ENCODE measurements around the gene GAS7. TPM values are rescaled to one million over a fixed set of nuclear protein-coding genes. Genes with fewer than 3 reads are reported as not detected.

The GAS7 gene
- total RNA-seq, 2 experiments from 2014 or later: 0.60 to 1.3 TPM

DNA sequence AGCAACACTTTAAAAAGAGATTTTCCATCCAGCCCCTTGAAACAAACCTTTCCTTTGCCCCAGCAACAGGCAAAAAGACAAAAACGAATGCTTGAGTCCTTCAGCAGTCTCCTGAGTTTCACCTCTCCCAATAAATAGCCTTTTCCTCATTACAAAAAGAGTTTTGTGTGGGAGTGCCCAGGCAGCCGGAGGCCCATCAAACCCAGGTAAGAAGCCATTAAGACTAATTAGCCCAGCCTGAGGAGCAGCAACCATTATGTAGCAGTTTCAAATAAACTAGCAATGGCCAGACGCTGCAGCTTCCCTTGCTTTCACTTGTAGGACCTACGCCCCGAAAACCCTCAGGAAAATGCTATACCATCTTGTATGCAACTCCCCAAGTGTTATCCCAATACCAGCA is 15.6 kb downstream of the GAS7 start:
- ChIA-PET CTCF (no interaction called here), POLR2A (no interaction called here)
- no peak for DNase-seq
- Mint-ChIP-seq H3K36me3 (ENCODE audit: low read depth) (no peaks in the 10 kb centered on the region), H3K27ac (no peak overlapping the region), H3K27me3 (peaks cover 3% of the 10 kb centered on the region), H3K4me3 (no peak overlapping the region), H3K4me1 (peaks cover 3% of the 10 kb centered on the region), H3K9me3 (ENCODE audit: low read depth) (no peaks in the 10 kb centered on the region)
- ATAC-seq: no peak
- intact Hi-C loops (cut with DNase I, micrococcal nuclease): no loop called here

DNA sequence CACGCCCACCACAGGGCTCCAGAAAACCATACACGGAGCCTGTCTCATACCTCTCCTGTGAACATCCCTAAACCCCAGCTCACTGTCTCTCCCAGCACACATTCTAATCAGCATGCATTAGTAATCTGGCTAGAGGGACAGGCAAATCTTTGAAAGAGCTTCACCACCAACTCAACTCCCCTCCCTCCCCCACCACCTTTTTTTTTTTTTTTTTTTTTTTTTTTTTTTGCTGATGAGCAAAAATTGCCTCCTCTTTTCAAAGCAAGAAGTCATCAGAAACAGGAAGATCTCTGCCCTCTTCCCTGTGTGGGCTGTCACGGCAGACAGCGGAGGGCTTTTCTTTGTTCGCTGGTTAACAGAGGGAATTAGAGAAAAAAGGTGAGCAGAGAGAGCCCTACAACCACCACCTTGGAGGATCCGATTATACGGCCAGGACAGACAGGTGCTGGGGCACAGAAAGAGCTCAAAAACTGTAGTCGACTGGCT is 19.9 kb downstream of the GAS7 start:
- POLR2A ChIA-PET: no interaction called here
- Mint-ChIP-seq H3K27ac (no peak overlapping the region), H3K9me3 (ENCODE audit: low read depth) (no peaks in the 10 kb centered on the region), H3K4me3 (no peak overlapping the region), H3K36me3 (ENCODE audit: low read depth) (no peaks in the 10 kb centered on the region), H3K27me3 (peaks cover 3% of the 10 kb centered on the region), H3K4me1 (peaks cover 3% of the 10 kb centered on the region)
- intact Hi-C loops (cut with DNase I, micrococcal nuclease): no loop called here
- DNase-seq: no peak
- no peak for ATAC-seq
- CTCF ChIA-PET: interaction anchor here (0.6 kb wide), 1 partner anchor 9 kb away, joined by 3 read pairs; no protein-coding TSS in a partner anchor

DNA sequence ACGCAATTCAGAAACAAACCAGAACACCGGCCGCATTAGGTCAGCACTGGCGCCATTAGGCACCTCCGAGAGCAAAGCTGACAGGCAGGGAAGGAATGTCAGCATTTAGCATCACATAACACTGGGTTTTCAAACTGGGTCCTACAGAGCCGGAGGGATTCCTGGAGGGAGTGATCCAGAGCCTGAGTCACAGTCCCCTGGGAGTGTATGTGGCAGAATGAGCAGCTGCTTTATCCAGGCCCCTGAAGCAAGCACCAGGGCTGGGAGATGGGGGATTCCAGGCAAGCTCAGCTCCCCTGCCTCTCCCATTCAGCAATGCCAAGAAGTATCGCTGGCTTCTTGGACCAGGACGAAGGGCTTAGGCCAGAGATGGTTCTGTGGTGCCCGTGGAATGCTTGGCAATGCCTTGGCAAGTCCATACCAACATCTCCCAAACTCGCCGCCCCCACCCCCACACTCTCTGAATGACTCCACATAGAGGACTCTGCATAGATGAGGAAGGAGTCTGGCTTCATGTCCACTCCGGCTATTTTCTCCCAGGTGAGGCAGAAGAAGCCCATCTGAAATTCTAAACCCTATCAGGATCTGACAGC is 20.4 kb downstream of the GAS7 start:
- intact Hi-C loops (cut with DNase I, micrococcal nuclease): no loop called here
- H3K27me3 Mint-ChIP-seq: peaks cover 3% of the 10 kb centered on the region
- no peak overlapping the region for H3K27ac Mint-ChIP-seq
- ATAC-seq (no peak), DNase-seq (no peak)
- no peaks in the 10 kb centered on the region for H3K9me3 Mint-ChIP-seq (ENCODE audit: low read depth)
- peaks cover 3% of the 10 kb centered on the region for H3K4me1 Mint-ChIP-seq
- ChIA-PET POLR2A (no interaction called here), CTCF (no interaction called here)
- no peaks in the 10 kb centered on the region for H3K36me3 Mint-ChIP-seq (ENCODE audit: low read depth)
- H3K4me3 Mint-ChIP-seq: no peak overlapping the region

DNA sequence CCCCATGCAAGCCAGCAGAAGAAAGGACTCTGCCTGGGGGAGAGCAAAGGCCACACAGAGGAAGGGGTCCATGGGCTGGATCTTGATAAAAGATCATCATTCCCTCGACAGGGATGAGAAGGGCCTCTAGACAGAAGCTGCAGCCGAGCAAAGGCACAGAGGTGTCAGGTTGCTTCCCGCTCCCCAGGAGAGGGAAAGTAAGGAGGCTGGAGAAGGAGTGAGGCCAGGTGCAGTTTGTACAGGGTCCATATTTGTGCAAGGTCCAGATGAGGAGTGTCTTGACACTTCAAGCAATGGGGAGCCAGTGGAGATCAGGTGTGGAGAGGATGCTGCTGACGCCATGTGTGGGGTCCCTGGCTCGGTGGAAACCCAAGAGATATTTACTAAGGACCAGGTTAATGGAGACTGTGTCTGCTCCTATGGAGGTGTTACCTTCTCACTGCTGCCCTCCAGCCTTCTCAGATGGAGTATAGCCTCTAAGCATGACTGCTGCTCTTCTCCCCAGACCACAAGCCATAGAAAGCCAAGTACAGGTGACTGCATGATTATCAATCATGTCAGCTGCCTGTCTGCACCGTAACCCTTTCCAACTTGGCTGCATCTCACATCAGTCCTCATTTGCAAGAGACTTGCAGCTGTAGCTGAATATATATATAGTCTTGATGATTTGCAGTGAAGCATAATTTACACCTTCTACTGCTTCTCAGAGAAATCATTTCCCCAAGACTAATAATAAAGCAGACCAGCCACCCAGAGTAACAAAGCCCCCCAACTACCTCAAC is 21.1 kb downstream of the GAS7 start:
- H3K27ac Mint-ChIP-seq: no peak overlapping the region
- ATAC-seq (no peak), DNase-seq (no peak)
- H3K27me3 Mint-ChIP-seq: peaks cover 3% of the 10 kb centered on the region
- no peak overlapping the region for H3K4me3 Mint-ChIP-seq
- CTCF ChIA-PET: no interaction called here
- no peaks in the 10 kb centered on the region for H3K36me3 Mint-ChIP-seq (ENCODE audit: low read depth)
- POLR2A ChIA-PET: no interaction called here
- no peaks in the 10 kb centered on the region for H3K9me3 Mint-ChIP-seq (ENCODE audit: low read depth)
- intact Hi-C loops (cut with DNase I, micrococcal nuclease): no loop called here
- peaks cover 4% of the 10 kb centered on the region for H3K4me1 Mint-ChIP-seq

DNA sequence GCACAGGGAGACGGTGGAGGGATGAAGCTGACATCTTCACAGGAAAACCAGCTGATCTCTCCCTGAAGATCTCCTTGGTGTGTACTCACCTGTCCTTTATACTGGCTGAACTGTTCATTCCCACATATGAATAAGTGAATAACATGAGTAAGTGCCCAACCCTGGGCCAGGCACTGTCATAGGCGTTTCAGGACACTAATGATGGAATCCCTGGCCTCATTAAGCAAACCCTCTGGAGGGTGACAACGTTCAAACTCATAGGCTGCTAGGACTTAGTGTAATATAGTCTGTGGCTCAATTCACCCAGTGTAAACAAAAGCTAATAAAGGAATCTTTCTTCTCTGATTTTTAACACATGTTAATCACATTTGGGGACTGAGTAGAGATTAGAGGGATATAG is 24.5 kb downstream of the GAS7 start:
- H3K36me3 Mint-ChIP-seq (ENCODE audit: low read depth): no peaks in the 10 kb centered on the region
- DNase-seq: no peak
- H3K9me3 Mint-ChIP-seq (ENCODE audit: low read depth): no peaks in the 10 kb centered on the region
- ChIA-PET CTCF (interaction anchor here (1.3 kb wide), 1 partner anchor 24 kb away, joined by 3 read pairs; the partner anchor contains the start of gene GAS7), POLR2A (no interaction called here)
- no peak for ATAC-seq
- no peak overlapping the region for H3K4me3 Mint-ChIP-seq
- peaks cover 18% of the 10 kb centered on the region for H3K4me1 Mint-ChIP-seq
- peaks cover 10% of the 10 kb centered on the region for H3K27me3 Mint-ChIP-seq
- H3K27ac Mint-ChIP-seq: no peak overlapping the region
- intact Hi-C loops (cut with DNase I, micrococcal nuclease): no loop called here

DNA sequence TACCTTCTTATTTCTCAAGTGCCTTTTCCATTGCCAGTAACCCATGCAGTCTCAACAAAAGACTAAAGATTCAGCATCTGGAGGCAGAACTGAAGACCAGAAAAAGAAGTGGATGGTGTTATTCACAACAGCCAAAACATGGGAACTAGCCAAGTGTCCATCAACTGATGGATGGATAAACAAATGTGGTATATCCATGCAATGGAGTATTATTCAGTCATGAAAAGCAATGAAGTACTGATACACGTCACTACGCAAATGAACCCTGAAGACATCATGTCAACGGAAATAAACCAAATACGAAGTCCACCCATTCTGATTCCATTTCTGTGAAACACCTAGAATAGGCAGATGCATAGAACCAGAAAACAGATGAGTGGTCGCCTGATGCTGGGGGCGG is 25.6 kb downstream of the GAS7 start:
- H3K9me3 Mint-ChIP-seq (ENCODE audit: low read depth): no peaks in the 10 kb centered on the region
- ATAC-seq: no peak
- POLR2A ChIA-PET: no interaction called here
- H3K27ac Mint-ChIP-seq: no peak overlapping the region
- no peak for DNase-seq
- CTCF ChIA-PET: no interaction called here
- H3K27me3 Mint-ChIP-seq: peaks cover 12% of the 10 kb centered on the region
- intact Hi-C loops (cut with DNase I, micrococcal nuclease): no loop called here
- no peaks in the 10 kb centered on the region for H3K36me3 Mint-ChIP-seq (ENCODE audit: low read depth)
- H3K4me1 Mint-ChIP-seq: peaks cover 15% of the 10 kb centered on the region
- H3K4me3 Mint-ChIP-seq: no peak overlapping the region

DNA sequence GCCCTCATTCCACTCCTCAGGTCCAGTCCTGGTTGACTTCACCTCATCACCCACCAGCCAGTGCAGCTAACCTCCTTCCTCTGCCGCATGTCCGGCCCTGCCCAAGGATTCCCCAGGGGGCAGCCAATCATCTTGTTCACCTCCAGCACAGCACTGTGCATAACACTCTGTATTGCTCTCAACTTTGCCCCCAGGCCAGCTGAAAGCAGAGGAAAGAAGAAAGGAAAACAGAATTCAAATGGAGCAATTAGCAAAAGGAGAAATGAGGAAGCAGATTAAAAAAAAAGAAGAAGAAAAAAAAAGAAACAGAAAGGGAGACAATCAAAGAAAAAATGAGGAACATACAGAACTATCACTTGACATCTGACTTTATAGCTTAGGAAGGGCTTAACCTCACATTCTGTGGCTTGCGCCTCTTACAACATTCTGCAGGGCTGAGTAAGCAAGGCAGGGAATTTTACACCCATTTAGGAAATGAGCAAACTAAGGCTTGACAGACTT is 26.1 kb downstream of the GAS7 start:
- ATAC-seq (no peak), DNase-seq (no peak)
- no peak overlapping the region for H3K4me3 Mint-ChIP-seq
- ChIA-PET CTCF (no interaction called here), POLR2A (no interaction called here)
- H3K4me1 Mint-ChIP-seq: peaks cover 15% of the 10 kb centered on the region
- peaks cover 12% of the 10 kb centered on the region for H3K27me3 Mint-ChIP-seq
- no peaks in the 10 kb centered on the region for H3K9me3 Mint-ChIP-seq (ENCODE audit: low read depth)
- intact Hi-C loops (cut with DNase I, micrococcal nuclease): no loop called here
- no peak overlapping the region for H3K27ac Mint-ChIP-seq
- H3K36me3 Mint-ChIP-seq (ENCODE audit: low read depth): no peaks in the 10 kb centered on the region

DNA sequence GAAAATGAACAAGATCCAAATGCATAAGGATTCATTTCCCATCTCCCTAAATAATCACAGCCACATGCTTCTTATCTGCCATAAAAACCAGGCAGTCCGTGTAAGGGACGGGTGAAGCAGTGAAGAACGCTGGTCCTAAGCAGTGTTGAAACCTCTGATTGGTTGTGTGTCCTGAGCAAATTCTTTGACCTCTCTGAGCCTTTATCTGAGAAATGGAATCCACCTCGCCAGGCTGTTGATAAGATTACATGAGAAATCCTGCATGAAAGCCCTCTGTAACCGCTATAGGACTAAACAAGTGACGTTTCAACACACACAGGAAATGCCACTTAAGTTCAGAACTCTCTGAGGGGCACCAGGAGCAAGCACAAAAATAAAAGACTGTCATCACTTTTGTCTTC is 26.8 kb downstream of the GAS7 start:
- Mint-ChIP-seq H3K27ac (no peak overlapping the region), H3K4me1 (peaks cover 15% of the 10 kb centered on the region), H3K27me3 (peaks cover 12% of the 10 kb centered on the region), H3K9me3 (ENCODE audit: low read depth) (no peaks in the 10 kb centered on the region), H3K4me3 (no peak overlapping the region), H3K36me3 (ENCODE audit: low read depth) (no peaks in the 10 kb centered on the region)
- CTCF ChIA-PET: no interaction called here
- ATAC-seq (peak; percentile 58), DNase-seq (no peak)
- POLR2A ChIA-PET: no interaction called here
- intact Hi-C loops (cut with DNase I, micrococcal nuclease): no loop called here

DNA sequence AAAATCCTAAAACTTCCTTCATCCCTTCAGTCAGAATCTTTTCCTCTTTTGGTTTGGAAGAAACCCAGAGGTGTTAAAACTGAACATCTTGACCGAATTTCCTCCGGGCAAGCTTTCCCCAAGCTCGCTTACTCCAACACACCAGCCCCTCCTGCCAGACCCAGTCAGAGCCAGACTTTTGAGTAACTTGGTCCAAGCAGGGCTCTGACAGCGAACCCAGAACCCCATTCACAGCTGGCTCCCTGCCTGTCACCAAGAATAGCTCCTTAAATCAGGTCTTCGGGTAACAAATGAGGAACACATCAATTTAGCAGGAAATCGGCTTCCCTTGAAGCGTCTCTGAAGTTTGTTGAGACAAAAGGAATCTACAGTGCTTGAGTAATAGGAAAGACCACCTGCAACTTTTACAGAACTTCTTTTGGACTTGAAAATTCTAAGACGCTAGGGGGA is 27.3 kb downstream of the GAS7 start:
- intact Hi-C loops (cut with DNase I, micrococcal nuclease): no loop called here
- no peak for ATAC-seq
- H3K4me3 Mint-ChIP-seq: no peak overlapping the region
- no peaks in the 10 kb centered on the region for H3K36me3 Mint-ChIP-seq (ENCODE audit: low read depth)
- no peaks in the 10 kb centered on the region for H3K9me3 Mint-ChIP-seq (ENCODE audit: low read depth)
- no peak overlapping the region for H3K27ac Mint-ChIP-seq
- peaks cover 12% of the 10 kb centered on the region for H3K27me3 Mint-ChIP-seq
- ChIA-PET CTCF (interaction anchor here (0.9 kb wide), 1 partner anchor 46 kb away, joined by 3 read pairs; no protein-coding TSS in a partner anchor), POLR2A (no interaction called here)
- H3K4me1 Mint-ChIP-seq: peaks cover 15% of the 10 kb centered on the region
- DNase-seq: no peak

DNA sequence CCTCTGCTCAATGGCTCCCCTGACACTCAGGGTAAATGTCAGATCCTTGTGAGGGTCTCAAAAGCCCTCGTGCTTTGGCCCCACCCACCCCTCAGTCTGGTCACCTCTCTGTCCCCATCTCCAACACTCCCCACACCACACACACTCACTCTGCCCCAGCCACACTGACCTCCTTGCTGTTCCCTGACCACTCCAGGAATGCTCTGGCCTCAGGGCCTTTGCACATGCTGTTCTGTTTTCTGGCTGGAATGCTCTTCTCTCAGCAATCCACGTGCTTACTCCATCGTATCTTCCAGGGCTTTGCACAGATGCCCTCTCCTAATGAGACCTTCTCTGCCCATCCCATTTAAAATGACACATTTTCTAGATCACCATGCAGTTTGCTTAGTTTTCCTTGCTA is 28.2 kb downstream of the GAS7 start:
- intact Hi-C loops (cut with DNase I, micrococcal nuclease): no loop called here
- ChIA-PET CTCF (interaction anchor here (0.9 kb wide), 1 partner anchor 45 kb away, joined by 3 read pairs; no protein-coding TSS in a partner anchor), POLR2A (no interaction called here)
- DNase-seq: no peak
- Mint-ChIP-seq H3K27me3 (peaks cover 12% of the 10 kb centered on the region), H3K4me3 (no peak overlapping the region), H3K9me3 (ENCODE audit: low read depth) (no peaks in the 10 kb centered on the region), H3K4me1 (peaks cover 15% of the 10 kb centered on the region), H3K36me3 (ENCODE audit: low read depth) (no peaks in the 10 kb centered on the region), H3K27ac (no peak overlapping the region)
- no peak for ATAC-seq

DNA sequence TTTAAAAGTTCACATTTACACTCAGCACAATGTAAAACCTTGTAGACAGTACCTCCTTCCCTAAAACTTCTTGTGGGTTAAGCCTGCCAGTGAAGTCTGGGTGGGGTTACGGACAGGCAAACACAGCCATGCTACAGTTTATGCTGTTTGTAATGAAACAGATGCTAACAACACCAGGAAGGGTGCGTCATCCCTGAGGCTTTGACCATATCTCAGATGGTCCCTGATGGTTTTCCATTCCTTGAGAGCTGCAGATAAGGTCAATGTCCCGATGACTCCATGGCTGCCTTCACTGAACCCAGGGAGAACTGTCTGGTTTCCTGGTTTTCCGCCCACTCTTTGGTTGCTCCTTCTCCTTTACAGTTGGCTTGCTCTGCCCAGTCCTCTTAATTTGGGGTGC is 29.1 kb downstream of the GAS7 start:
- Mint-ChIP-seq H3K4me3 (no peak overlapping the region), H3K36me3 (ENCODE audit: low read depth) (no peaks in the 10 kb centered on the region), H3K27me3 (peaks cover 12% of the 10 kb centered on the region), H3K27ac (no peak overlapping the region), H3K4me1 (peaks cover 15% of the 10 kb centered on the region), H3K9me3 (ENCODE audit: low read depth) (no peaks in the 10 kb centered on the region)
- ATAC-seq: no peak
- intact Hi-C loops (cut with DNase I, micrococcal nuclease): no loop called here
- ChIA-PET CTCF (no interaction called here), POLR2A (no interaction called here)
- DNase-seq: no peak

Measured in activated CD4-positive, alpha-beta T cell treated with anti-CD3 and anti-CD28 coated beads for 36 hours (primary cell).